ENCODE measurements around the gene OSGEPL1. TPM values are rescaled to one million over a fixed set of nuclear protein-coding genes. Genes with fewer than 3 reads are reported as not detected.

Gene OSGEPL1
- total RNA-seq, 1 donor from 2014 or later: 11.3 TPM

GRCh38 chr2:189700681-189701080 is 61.9 kb downstream of the OSGEPL1 start:
- H3K4me1 Mint-ChIP-seq: peaks cover 3% of the 10 kb centered on the region
- H3K27me3 Mint-ChIP-seq (ENCODE audit: low read depth): no peaks in the 10 kb centered on the region
- TF ChIP-seq CTCF (IDR thresholded peaks at IDR 0.05; ENCODE audit: unreplicated experiment): no peak
- H3K9me3 Mint-ChIP-seq: no peaks in the 10 kb centered on the region
- H3K4me3 Mint-ChIP-seq: no peak overlapping the region
- H3K27ac Mint-ChIP-seq: no peak overlapping the region
- no peak for DNase-seq (ENCODE audit: low spot score in 2 of 2, unreplicated experiment in 2 of 2)
- no peaks in the 10 kb centered on the region for H3K36me3 Mint-ChIP-seq

- no peaks in the 10 kb centered on the region for H3K27me3 Mint-ChIP-seq (ENCODE audit: low read depth)
- H3K4me1 Mint-ChIP-seq: peaks cover 3% of the 10 kb centered on the region
- peak overlapping the region; percentile 38 for H3K4me3 Mint-ChIP-seq
- no peak overlapping the region for H3K27ac Mint-ChIP-seq
- no peak for DNase-seq (ENCODE audit: low spot score in 2 of 2, unreplicated experiment in 2 of 2)
- H3K36me3 Mint-ChIP-seq: peaks cover 2% of the 10 kb centered on the region
- no peaks in the 10 kb centered on the region for H3K9me3 Mint-ChIP-seq
- peak; percentile 58 for TF ChIP-seq CTCF (IDR thresholded peaks at IDR 0.05; ENCODE audit: unreplicated experiment)
These were observed 64.3 kb downstream of the OSGEPL1 start for GRCh38 chr2:189698020-189698887.

Other genes with a start within 250 kb of the OSGEPL1 start
- gene SLC40A1, start 182.0 kb downstream of the OSGEPL1 start, total RNA-seq: 152 to 156 TPM (median 154 TPM) in 3 replicates
- gene ASNSD1, start 101.3 kb downstream of the OSGEPL1 start, total RNA-seq: 37.5 to 41.0 TPM (median 40.1 TPM) in 3 replicates
- gene ANKAR, start 88.1 kb downstream of the OSGEPL1 start, total RNA-seq: 13.4 to 14.6 TPM (median 13.9 TPM) in 3 replicates
- 67.8 to 84.7 TPM (median 73.3 TPM) in 3 replicates for gene ORMDL1, start 21.5 kb upstream of the OSGEPL1 start, total RNA-seq
- 50.3 to 50.5 TPM (median 50.3 TPM) in 3 replicates for gene PMS1, start 21.7 kb upstream of the OSGEPL1 start, total RNA-seq